ENCODE results near the gene ITPRID1. TPM values are rescaled to one million over a fixed set of nuclear protein-coding genes. Genes with fewer than 3 reads are reported as not detected.

The ITPRID1 gene
- total and polyA plus RNA-seq, 2 experiments from 2014 or later: not detected

DNA sequence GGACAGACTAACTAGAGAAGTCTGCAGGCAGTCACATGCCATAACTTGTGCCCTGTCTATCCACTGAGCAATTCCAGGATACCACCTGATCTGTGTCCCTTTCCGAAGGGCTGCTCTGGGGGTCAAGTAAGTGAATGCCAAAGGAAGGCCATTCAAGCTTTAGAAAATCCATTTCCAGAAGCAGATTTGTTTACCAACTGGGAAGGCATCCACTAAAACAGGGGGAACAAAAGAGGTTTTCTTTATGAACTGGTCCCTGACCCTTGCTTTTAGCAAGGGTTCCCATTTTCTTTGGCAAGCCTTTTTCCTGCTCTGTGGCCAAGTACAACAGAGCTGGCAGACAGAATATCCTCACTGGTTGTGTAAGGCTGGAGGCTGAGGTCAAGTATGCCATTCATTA is 36.5 kb downstream of the ITPRID1 start:
- H3K9ac ChIP-seq: no peak overlapping the region
- no peaks in the 10 kb centered on the region for H3K9me2 ChIP-seq (ENCODE audit: insufficient read depth)
- H3F3A ChIP-seq (ENCODE audit: insufficient read depth): no peaks in the 10 kb centered on the region
- H3K4me2 ChIP-seq (ENCODE audit: unreplicated experiment): no peak overlapping the region
- no peak for DNase-seq
- in situ Hi-C loops (cut with MboI): no loop called here
- H2AFZ ChIP-seq: no peak overlapping the region
- TF ChIP-seq EZH2 (IDR thresholded peaks at IDR 0.05; ENCODE audit: insufficient read depth, poor library complexity, severe bottlenecking) (no peak), EZH2phosphoT487 (IDR thresholded peaks at IDR 0.05; ENCODE audit: insufficient read depth, low read depth) (no peak)
- no peaks in the 10 kb centered on the region for H4K20me1 ChIP-seq (ENCODE audit: insufficient read depth)
- no peaks in the 10 kb centered on the region for H3K9me3 ChIP-seq (ENCODE audit: low read depth)
- no peaks in the 10 kb centered on the region for H3K36me3 ChIP-seq (ENCODE audit: low read depth)
- H3K4me3 ChIP-seq: no peak overlapping the region
- H3K79me2 ChIP-seq (ENCODE audit: insufficient read depth): no peaks in the 10 kb centered on the region
- no peaks in the 10 kb centered on the region for H3K4me1 ChIP-seq (ENCODE audit: insufficient read depth)
- H3K27me3 ChIP-seq (replicated peaks; ENCODE audit: insufficient read depth): no peaks in the 10 kb centered on the region
- no peak overlapping the region for H3K27ac ChIP-seq
- WGBS, 2 experiments (ENCODE audit: low coverage in 1 of 2, low lambda C conversion rate in 2 of 2, missing lambda C conversion rate in 2 of 2): 5 to 17% methylated on average over 1 of the region's 1 CpG

DNA sequence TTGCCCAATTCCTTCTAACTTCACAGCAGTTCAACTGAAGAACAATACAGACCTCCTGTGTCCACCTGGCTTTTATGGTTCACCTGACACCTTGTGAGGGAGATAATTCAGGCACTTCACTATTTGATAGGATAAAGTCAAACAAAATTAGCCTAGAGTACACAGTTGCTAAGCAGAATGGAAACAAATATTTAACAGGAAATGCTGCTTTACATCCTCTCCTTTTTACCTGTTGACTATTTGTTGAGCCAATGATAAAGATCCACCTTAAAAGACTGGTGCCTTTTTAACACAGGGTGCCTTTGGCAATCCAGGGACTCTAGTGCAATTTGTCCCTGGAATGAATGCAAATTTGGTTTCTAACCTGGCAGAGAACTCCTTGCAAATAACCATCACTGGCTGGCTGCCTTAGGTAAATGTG is 39.8 kb downstream of the ITPRID1 start:
- no peak overlapping the region for H3K9ac ChIP-seq
- no peak overlapping the region for H2AFZ ChIP-seq
- H3K4me1 ChIP-seq (ENCODE audit: insufficient read depth): no peaks in the 10 kb centered on the region
- H3K79me2 ChIP-seq (ENCODE audit: insufficient read depth): no peaks in the 10 kb centered on the region
- H4K20me1 ChIP-seq (ENCODE audit: insufficient read depth): no peaks in the 10 kb centered on the region
- in situ Hi-C loops (cut with MboI): no loop called here
- H3K9me2 ChIP-seq (ENCODE audit: insufficient read depth): no peaks in the 10 kb centered on the region
- no peaks in the 10 kb centered on the region for H3K27me3 ChIP-seq (replicated peaks; ENCODE audit: insufficient read depth)
- no peak overlapping the region for H3K27ac ChIP-seq
- H3K4me2 ChIP-seq (ENCODE audit: unreplicated experiment): no peak overlapping the region
- H3K9me3 ChIP-seq (ENCODE audit: low read depth): no peaks in the 10 kb centered on the region
- TF ChIP-seq EZH2phosphoT487 (IDR thresholded peaks at IDR 0.05; ENCODE audit: insufficient read depth, low read depth) (no peak), EZH2 (IDR thresholded peaks at IDR 0.05; ENCODE audit: insufficient read depth, poor library complexity, severe bottlenecking) (no peak)
- no peak for DNase-seq
- no peak overlapping the region for H3K4me3 ChIP-seq
- H3F3A ChIP-seq (ENCODE audit: insufficient read depth): no peaks in the 10 kb centered on the region
- no peaks in the 10 kb centered on the region for H3K36me3 ChIP-seq (ENCODE audit: low read depth)

DNA sequence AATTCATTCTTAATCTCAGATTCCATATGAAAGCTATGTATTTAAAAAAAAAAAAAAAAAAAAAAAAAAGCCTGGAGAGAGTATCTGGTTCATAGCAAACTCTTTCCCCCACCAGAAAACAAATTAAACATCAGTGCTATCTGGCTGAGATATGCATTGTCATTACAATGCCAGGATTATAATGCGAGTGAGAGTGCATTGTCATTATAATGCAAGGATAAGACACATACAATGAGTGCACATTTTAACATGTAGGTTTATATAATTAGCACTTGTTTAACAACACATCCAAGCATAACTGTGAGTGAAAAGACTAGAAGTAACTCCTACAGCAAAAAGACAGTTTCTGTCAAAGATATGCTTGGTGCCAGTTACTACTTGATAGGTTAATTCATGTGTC is 48.1 kb downstream of the ITPRID1 start:
- no peaks in the 10 kb centered on the region for H3K79me2 ChIP-seq (ENCODE audit: insufficient read depth)
- no peak overlapping the region for H3K4me2 ChIP-seq (ENCODE audit: unreplicated experiment)
- no peaks in the 10 kb centered on the region for H4K20me1 ChIP-seq (ENCODE audit: insufficient read depth)
- WGBS, 2 experiments (ENCODE audit: low coverage in 1 of 2, low lambda C conversion rate in 2 of 2, missing lambda C conversion rate in 2 of 2): 32 to 44% methylated on average over 1 of the region's 1 CpG
- H3F3A ChIP-seq (ENCODE audit: insufficient read depth): no peaks in the 10 kb centered on the region
- H3K4me3 ChIP-seq: no peak overlapping the region
- no peaks in the 10 kb centered on the region for H3K27me3 ChIP-seq (replicated peaks; ENCODE audit: insufficient read depth)
- H3K4me1 ChIP-seq (ENCODE audit: insufficient read depth): no peaks in the 10 kb centered on the region
- H3K9me3 ChIP-seq (ENCODE audit: low read depth): no peaks in the 10 kb centered on the region
- no peaks in the 10 kb centered on the region for H3K36me3 ChIP-seq (ENCODE audit: low read depth)
- H3K27ac ChIP-seq: no peak overlapping the region
- H2AFZ ChIP-seq: no peak overlapping the region
- no peak for TF ChIP-seq EZH2phosphoT487 (IDR thresholded peaks at IDR 0.05; ENCODE audit: insufficient read depth, low read depth)
- TF ChIP-seq EZH2 (IDR thresholded peaks at IDR 0.05; ENCODE audit: insufficient read depth, poor library complexity, severe bottlenecking): no peak
- no peak for DNase-seq
- H3K9me2 ChIP-seq (ENCODE audit: insufficient read depth): no peaks in the 10 kb centered on the region
- H3K9ac ChIP-seq: no peak overlapping the region
- in situ Hi-C loops (cut with MboI): no loop called here

DNA sequence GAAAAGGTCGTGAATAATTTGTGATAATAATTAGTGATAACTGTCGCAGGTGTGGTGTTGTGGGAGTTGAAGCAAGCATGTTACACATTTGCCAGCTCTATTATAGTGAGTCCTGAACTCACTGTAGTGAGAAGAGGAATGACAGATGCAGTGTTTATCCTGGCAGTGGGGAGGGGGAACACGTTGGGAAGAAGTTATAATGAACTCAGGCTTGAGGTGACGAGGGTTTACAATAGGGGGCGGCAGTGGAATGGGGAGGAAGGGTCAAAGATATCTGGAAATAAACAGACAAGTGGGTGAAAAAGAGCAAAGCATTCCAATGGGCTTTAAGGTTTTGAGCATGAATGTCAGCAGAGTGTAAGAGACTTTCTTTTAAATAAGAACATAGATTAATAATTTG is 49.6 kb downstream of the ITPRID1 start:
- no peak overlapping the region for H3K4me3 ChIP-seq
- H3K27ac ChIP-seq: no peak overlapping the region
- no peaks in the 10 kb centered on the region for H3K9me3 ChIP-seq (ENCODE audit: low read depth)
- no peaks in the 10 kb centered on the region for H3K27me3 ChIP-seq (replicated peaks; ENCODE audit: insufficient read depth)
- H2AFZ ChIP-seq: no peak overlapping the region
- TF ChIP-seq EZH2 (IDR thresholded peaks at IDR 0.05; ENCODE audit: insufficient read depth, poor library complexity, severe bottlenecking): no peak
- no peak for TF ChIP-seq EZH2phosphoT487 (IDR thresholded peaks at IDR 0.05; ENCODE audit: insufficient read depth, low read depth)
- no peaks in the 10 kb centered on the region for H3K79me2 ChIP-seq (ENCODE audit: insufficient read depth)
- H3K4me1 ChIP-seq (ENCODE audit: insufficient read depth): no peaks in the 10 kb centered on the region
- no peak overlapping the region for H3K4me2 ChIP-seq (ENCODE audit: unreplicated experiment)
- in situ Hi-C loops (cut with MboI): no loop called here
- no peak overlapping the region for H3K9ac ChIP-seq
- no peaks in the 10 kb centered on the region for H3K9me2 ChIP-seq (ENCODE audit: insufficient read depth)
- no peaks in the 10 kb centered on the region for H3F3A ChIP-seq (ENCODE audit: insufficient read depth)
- DNase-seq: no peak
- no peaks in the 10 kb centered on the region for H4K20me1 ChIP-seq (ENCODE audit: insufficient read depth)
- 6 to 12% methylated on average over 5 of the region's 5 CpGs for WGBS, 2 experiments (ENCODE audit: low coverage in 1 of 2, low lambda C conversion rate in 2 of 2, missing lambda C conversion rate in 2 of 2)
- no peaks in the 10 kb centered on the region for H3K36me3 ChIP-seq (ENCODE audit: low read depth)

DNA sequence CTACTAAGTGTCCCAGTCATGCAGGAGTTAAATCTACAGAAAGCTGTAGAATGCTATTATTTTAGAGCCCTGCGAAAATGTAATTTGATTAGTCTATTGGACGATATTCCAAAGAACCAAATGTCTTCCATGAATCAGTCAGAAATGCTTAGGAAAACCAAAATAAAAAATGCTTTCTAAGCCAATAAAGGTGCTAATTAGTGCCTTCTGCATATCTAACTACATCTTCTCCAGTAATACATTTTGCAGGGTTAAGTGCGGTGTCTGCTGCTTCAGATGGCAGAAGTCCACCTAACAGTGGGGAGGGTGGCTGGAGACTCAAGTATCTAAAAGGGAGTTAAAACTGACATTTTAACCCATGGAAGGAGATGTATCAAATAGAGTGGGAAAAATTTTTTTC is 50.1 kb downstream of the ITPRID1 start:
- no peak overlapping the region for H3K27ac ChIP-seq
- H3F3A ChIP-seq (ENCODE audit: insufficient read depth): no peaks in the 10 kb centered on the region
- no peaks in the 10 kb centered on the region for H3K9me2 ChIP-seq (ENCODE audit: insufficient read depth)
- no peak for DNase-seq
- no peaks in the 10 kb centered on the region for H3K79me2 ChIP-seq (ENCODE audit: insufficient read depth)
- H4K20me1 ChIP-seq (ENCODE audit: insufficient read depth): no peaks in the 10 kb centered on the region
- 3 to 17% methylated on average over 3 of the region's 3 CpGs for WGBS, 2 experiments (ENCODE audit: low coverage in 1 of 2, low lambda C conversion rate in 2 of 2, missing lambda C conversion rate in 2 of 2)
- H2AFZ ChIP-seq: no peak overlapping the region
- H3K4me2 ChIP-seq (ENCODE audit: unreplicated experiment): no peak overlapping the region
- TF ChIP-seq EZH2 (IDR thresholded peaks at IDR 0.05; ENCODE audit: insufficient read depth, poor library complexity, severe bottlenecking): no peak
- no peak for TF ChIP-seq EZH2phosphoT487 (IDR thresholded peaks at IDR 0.05; ENCODE audit: insufficient read depth, low read depth)
- no peaks in the 10 kb centered on the region for H3K36me3 ChIP-seq (ENCODE audit: low read depth)
- no peaks in the 10 kb centered on the region for H3K4me1 ChIP-seq (ENCODE audit: insufficient read depth)
- H3K27me3 ChIP-seq (replicated peaks; ENCODE audit: insufficient read depth): no peaks in the 10 kb centered on the region
- in situ Hi-C loops (cut with MboI): no loop called here
- no peak overlapping the region for H3K9ac ChIP-seq
- no peaks in the 10 kb centered on the region for H3K9me3 ChIP-seq (ENCODE audit: low read depth)
- no peak overlapping the region for H3K4me3 ChIP-seq

All from GM23248 (cell line).